GM12878 (cell line): ENCODE measurements around the gene USP9X.

Source experiments
- CTCF ChIP-seq, 3 experiments: IDR thresholded peaks in 2 of 3; conservative IDR thresholded peaks in 1 of 3; 2 replicates each; pipeline ENCODE4 v1.5.1; 2011; ENCODE audit warnings: low read depth in 3 of 3, low read length in 3 of 3, mild to moderate bottlenecking in 3 of 3, control low read depth in 2 of 3, moderate library complexity in 2 of 3, inconsistent platforms in 1 of 3, mixed read lengths in 1 of 3; ENCODE audit not compliant: control insufficient read depth in 2 of 3, insufficient read depth in 1 of 3; ENCODE audit errors: extremely low read depth in 1 of 3
- E4F1 ChIP-seq: fragments of 450-650 bp; IDR thresholded peaks from 2 replicates; pipeline ENCODE4 v1.6.1; 2018; ENCODE audit warnings: borderline replicate concordance, mild to moderate bottlenecking; ENCODE audit not compliant: partially characterized antibody
- EZH2 ChIP-seq: IDR thresholded peaks from 2 replicates; pipeline ENCODE4 v1.6.1; 2012; ENCODE audit warnings: low read depth, mild to moderate bottlenecking, control low read depth, inconsistent platforms, low read length, borderline replicate concordance; ENCODE audit not compliant: control insufficient read depth
- HCFC1 ChIP-seq: fragments of 150-350 bp; IDR thresholded peaks from 2 replicates; pipeline ENCODE4 v1.6.1; 2014; ENCODE audit warnings: low read length
- JUND ChIP-seq: IDR thresholded peaks from 2 replicates; pipeline ENCODE4 v1.6.1; 2012; ENCODE audit warnings: low read depth, mild to moderate bottlenecking, low read length, improper control_type of control experiment, moderate library complexity
- SRF ChIP-seq, 2 experiments: IDR thresholded peaks; 2 replicates each; pipeline ENCODE4 v1.6.1; 2011; ENCODE audit warnings: low read depth in 2 of 2, low read length in 2 of 2, mild to moderate bottlenecking in 1 of 2, moderate library complexity in 1 of 2

GRCh38 chrX:41110801-41111625 lies 25.8 kb downstream of the USP9X start:
- TF ChIP-seq EZH2: no peak
- no peak for TF ChIP-seq CTCF (IDR thresholded peaks at IDR 0.05 in 2 of 3, conservative IDR thresholded peaks at IDR 0.05 in 1 of 3; ENCODE audit: control insufficient read depth in 2 of 3, extremely low read depth in 1 of 3, insufficient read depth in 1 of 3, low read depth in 3 of 3, low read length in 3 of 3)
- TF ChIP-seq HCFC1: no peak
- TF ChIP-seq SRF (IDR thresholded peaks at IDR 0.05; ENCODE audit: low read depth in 2 of 2, low read length in 2 of 2): no peak
- TF ChIP-seq E4F1: no peak
- no peak for TF ChIP-seq JUND
